GM19463 (cell line): ENCODE measurements around the gene CASD1.
A peak's percentile ranks its signal among the peaks of the same experiment; 100 is the strongest.

Source experiments
- ATAC-seq: cut with Tn5 transposase; IDR thresholded peaks from one replicate; pipeline ENCODE4 v1.9.1; 2021; ENCODE audit warnings: mild to moderate bottlenecking, moderate library complexity; ENCODE audit not compliant: unreplicated experiment

The CASD1 gene

DNA sequence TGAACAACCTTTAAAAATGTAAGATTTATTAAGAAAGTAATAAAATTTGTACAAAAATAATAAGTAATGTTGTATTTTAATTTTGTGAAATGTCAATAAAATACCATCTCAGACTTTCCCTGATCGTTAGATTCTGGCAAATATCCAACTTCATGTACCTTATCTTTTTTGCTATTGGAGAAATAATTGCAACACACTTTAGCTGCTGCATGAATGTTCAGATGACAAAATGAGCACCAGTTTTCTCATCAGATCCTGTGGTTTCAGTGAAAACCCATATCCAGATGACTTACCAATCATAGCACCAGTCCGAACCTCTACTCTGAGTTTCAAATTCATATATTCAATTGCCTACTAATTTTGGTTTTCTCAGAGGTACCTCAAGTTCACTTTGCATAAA is 69.9 kb downstream of the CASD1 start:
- ATAC-seq: no peak

DNA sequence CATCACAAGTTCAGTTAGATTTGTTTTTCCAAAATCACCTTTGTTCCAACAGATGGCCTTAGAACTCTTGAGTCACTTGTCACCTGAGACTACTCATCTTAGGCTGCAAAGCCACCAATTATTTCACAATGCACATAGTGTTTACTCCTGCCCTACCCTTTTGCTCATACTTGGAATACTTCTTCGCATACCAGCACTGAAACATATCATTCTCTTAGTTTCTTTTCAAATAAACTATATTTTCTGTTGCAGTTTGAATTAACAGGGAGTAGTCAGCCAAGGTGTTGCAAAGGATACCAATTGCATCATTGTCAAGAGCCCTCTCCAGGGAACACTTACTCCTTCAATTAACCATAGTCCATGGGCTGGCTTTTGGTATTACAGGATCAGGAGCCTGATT is 71.0 kb downstream of the CASD1 start:
- ATAC-seq: no peak

DNA sequence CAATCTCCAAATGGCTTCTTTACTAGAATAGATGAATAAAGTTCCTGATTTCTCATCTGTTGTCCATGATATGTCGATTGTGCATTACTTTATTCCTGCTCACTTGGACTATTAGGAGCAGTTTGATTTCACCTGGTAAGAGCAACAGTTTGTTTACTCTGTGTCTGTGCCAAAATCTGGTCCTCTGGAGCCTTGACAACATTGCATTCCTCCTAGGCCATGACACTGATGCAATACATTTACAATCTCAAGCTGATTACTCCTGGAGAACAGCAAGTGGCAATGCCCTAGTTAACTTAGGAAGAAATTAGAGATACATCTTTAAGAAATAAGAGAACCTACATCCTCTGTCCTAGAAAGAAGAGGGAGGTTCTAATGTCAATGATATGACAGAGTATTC is 74.5 kb downstream of the CASD1 start:
- ATAC-seq: no peak

DNA sequence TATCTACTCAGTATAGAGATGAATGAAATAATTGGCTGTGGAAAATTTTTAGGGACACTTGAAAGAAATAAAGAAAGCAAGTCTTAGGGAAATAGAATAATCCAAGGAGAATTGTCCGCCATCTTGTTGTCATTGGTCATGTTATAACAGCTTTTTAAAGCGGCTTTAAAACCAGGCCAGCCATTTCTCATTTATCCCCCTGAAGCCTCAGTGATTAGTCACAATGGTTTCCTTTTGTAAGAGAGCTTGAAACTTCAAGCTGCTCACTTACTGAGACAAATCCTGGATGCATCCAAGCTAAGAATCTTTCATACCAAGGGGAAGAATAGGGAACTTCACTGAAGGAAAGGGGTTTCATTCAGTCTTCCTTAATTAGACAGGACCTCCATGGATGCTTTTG is 78.5 kb downstream of the CASD1 start:
- ATAC-seq: no peak

DNA sequence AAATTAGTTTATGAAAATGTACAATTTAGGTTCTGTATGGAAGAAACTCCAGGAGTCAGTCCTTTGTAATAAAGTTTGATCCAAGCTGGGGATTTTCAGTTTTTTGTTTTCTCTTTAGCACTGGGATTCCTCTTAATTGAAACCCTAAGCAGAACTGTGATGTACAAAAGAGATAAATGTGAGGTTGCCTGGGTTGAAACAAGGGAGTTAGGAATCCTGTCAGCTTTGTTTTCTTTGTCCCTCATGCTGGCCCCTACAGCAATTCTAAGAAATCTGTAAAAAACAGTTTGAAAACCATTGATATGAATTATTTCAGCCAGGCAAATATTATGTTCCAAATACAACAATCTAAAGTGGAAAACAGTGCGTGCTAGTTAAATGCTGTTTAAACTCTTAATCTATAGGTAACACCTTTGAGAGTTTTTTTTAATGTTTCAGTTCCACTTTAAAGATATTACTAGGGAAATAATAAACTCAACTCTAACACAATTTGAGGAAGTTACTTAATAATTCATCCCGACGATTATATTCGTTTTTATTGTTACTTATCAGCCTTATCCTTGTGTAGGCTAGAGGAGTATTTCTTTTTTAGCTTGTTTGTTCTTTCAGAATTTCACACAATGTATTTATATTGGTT is 81.0 kb downstream of the CASD1 start:
- ATAC-seq: no peak

DNA sequence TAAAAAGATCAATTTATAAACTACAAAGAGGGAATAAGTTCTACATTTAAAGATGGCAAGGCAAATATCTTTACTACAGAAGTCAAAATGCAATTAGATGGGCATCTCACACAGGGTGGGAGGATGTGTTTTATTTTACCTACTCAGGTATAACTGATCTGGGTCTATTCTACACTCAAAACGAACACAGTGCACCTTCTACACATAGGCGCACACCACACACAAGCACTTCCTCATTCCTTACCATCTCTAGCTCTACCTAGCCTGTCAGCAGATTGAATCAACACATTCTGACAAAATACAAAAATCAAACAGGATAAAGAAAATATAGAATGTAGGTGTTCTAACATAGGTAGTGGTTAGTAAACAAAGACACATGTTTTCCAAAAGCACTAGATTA is 81.6 kb downstream of the CASD1 start:
- peak; percentile 69 for ATAC-seq

DNA sequence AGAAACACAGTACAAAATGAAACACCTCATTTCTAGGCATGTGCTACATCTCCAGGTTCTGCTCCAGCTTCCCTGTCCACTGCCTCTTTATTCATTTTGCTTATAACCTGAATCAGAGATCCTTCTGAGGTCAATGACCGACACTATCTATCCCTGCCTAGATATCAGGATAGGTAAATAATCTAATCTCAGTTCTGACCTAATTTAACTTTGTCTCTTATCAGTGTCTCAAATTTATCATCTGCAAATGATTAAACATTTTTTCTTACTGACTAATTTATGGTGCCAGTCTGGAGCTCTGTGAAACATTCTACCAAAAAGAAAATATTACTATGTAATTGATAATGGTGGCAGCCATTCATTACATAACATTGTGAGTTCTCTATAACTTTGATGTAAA is 85.3 kb downstream of the CASD1 start:
- ATAC-seq: no peak

DNA sequence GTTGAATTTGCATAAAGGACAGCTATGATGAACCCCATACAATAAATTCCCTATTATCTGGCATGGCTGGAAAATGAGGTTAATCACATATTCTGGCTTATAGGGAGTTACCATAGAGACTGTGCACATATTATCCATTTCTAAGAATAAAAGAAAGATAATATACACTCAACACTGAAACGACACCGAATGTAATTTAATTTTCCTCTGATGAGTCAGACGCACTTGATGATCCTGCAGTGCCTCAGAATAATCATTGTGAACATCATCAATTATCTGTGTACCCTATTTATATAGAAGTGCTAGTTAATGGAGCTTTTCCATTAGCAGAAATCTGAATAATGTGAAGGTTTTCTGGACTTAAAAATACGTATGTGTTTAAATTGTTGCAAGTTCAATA is 86.1 kb downstream of the CASD1 start:
- no peak for ATAC-seq

DNA sequence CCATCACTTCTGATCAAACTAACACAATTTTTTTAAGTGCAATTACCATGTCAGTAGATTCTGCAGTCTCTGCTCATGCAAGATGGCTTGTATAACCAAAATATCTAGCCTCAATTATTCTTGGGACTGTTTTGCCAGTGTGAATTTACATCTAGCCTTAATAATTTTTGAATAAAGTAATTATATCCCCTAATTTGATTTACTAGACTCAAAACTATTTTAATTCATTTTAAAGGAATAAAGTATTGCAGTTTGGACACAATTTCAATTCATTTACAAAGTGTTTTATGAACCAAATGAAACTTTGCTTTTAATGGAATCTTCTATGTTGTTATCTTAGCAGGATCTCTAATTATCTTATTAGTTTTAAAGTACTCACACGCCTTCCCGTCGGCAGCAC is 90.7 kb downstream of the CASD1 start:
- ATAC-seq: no peak

DNA sequence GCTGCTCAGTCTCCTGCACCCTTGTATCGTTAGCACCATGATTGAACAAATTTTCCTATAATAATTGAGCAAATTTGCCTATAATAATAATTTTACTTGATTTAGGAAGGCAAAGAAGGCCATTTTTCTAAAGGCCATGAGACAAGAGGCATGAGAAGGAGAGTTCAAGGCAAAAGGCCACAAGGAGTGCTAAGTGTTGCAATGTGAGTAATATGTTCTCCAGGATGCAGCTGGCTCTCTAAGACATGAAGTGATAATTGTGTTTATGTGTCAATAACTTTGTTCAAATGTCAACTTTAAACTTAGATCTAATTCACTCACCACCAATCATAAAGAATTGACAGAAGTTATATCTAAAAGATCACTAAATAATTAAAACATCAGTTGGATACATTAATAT is 92.6 kb downstream of the CASD1 start:
- no peak for ATAC-seq

DNA sequence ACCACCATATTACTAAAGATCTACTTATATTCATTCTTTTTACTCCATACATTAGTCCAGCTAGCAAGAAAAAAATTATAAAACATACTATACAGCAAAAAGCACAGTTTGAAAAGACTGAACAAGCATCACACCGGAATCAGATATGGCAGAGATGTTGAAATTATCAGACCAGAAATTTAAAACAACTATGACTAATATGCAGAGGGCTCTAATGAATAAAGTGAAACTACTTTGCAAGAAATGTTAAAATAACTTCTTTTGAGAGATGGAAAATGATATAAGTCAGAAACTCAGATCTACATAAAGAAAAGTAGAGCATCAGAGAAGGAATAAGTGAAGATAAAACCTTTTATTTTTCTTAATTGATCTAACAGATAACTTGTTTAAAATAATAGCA is 95.4 kb downstream of the CASD1 start:
- ATAC-seq: peak; percentile 78
